Activated CD4-positive, alpha-beta T cell treated with anti-CD3 and anti-CD28 coated beads for 1 hour (primary cell): Measurements from ENCODE around the gene OR5H14.
"Not testable (repeated sequence)": the region's sequence is repeated elsewhere in the genome, so short reads cannot be mapped to it uniquely, and the experiment has no call there.

Experiments used
- DNase-seq: peaks from one replicate; pipeline ENCODE4 v3.0.0-alpha.2; 2020

OR5H14 gene

GRCh38 chr3:98147179-98147578, at the start of gene OR5H14:
Gene OR5H14 (plus strand): TSS chr3:98147479. CDS start chr3:98149386, 1,907 bp downstream.
- DNase-seq = no peak

DNA sequence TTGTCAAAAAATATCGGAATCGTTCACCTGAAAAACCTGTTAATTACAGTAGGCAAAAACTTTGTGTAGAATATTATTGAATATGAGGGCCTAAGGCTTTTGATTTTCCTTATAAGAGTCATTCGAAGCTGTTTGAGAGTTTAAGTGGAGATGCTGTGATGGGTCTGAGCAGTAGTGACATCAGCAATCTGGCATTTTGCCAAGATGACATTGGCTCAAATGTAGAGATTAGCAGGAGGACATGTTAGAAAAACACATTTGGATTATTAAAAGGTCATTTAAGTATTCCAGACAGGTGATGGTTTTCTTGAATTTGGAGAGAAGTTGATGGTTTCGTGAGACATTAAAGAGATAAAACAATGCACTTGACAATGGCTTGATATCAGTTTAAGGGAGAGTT, 47.4 kb upstream of the OR5H14 start:
- DNase-seq = no peak

GRCh38 chr3:98108162-98108561, 39.1 kb upstream of the OR5H14 start:
- DNase-seq = no peak

GRCh38 chr3:98109807-98110549, 37.3 kb upstream of the OR5H14 start:
- DNase-seq = no peak

- DNase-seq = no peak
Measured at GRCh38 chr3:98110550-98110908, 36.8 kb upstream of the OR5H14 start.

DNA sequence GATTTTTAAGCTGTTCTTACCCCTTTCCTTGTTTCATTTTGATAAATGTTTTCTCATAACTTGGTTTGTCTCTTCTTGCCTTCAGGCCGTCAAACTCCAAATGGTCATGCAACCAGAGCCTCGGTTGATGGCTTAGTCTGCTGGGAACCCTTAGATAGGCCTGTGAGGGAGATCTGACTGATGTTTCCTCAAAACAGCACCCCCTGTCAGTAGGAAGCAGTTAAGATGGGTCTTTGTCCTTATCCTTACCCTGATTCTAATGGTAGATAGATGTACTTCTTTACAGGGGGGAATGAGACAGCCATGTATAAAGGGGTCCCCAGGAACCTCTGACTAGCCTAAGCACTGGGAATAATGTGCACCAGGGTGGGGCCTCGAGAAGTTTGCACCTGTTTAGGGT, 33.0 kb upstream of the OR5H14 start:
- DNase-seq = no peak

- no peak for DNase-seq
Measured at GRCh38 chr3:98115717-98116116, 31.6 kb upstream of the OR5H14 start.

- DNase-seq = no peak
Measured at GRCh38 chr3:98130421-98130820, 16.9 kb upstream of the OR5H14 start, which contains the start of gene OR5H1. Gene OR5H1 (plus strand): TSS chr3:98130721. CDS start chr3:98132698, 1,977 bp downstream.

GRCh38 chr3:98136631-98137030, 10.6 kb upstream of the OR5H14 start:
- no peak for DNase-seq

DNA sequence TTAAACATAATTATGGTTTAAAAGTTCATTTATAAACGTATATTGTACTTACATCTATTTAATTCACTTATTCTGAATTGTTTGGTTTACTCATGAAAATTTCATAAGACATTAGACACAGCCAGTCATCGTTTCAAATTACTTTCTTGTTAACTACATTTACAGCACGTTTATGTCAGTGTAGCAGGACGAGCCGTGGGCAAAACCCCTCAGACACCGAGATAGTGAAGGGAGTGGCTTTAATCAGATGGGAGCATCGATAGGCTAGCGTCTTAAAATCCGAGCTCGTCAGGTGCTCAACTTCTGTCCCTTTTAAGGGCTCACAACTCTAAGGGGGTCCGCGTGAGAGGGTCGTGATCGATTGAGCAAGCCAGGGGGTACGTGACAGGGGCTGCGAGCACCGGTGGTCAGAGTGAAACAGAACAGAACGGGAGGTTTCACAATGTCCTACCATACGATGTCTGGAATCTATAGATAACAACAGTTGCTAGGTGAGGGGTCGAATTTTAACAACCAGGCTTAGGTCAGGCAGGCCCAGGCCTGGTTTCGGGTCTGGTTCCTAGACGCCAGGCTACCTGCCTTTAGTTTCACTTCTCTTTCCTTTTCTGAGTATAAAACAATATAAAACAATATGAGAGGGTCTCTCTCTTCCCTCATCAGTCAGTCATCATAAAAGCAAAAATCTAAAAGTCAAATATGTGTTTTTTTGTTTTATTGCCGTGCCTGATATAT, 9.3 kb upstream of the OR5H14 start:
- not testable (repeated sequence) for DNase-seq

- no peak for DNase-seq
Measured at GRCh38 chr3:98140531-98140930, 6.7 kb upstream of the OR5H14 start.

DNA sequence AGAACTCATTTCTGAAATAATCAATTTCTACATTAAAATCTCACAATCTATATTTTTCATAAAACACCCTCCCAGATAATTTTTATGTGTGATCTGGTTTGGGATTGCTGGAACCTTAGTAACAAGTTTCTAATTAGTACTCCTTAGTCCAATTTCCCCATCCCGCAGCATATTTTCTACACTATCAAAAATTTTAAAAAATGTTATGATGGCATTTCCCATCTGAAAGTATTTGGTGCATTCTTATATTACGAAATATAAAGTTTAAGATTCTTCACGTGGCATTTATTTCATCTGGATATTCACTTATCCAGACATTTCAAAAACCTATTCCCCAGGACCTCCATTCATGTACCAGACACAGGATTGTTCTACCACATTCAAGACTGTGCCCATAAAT, 1.5 kb downstream of the OR5H14 start:
- no peak for DNase-seq

- not testable (repeated sequence) for DNase-seq
Measured at GRCh38 chr3:98149456-98149855, 2.2 kb downstream of the OR5H14 start.

DNA sequence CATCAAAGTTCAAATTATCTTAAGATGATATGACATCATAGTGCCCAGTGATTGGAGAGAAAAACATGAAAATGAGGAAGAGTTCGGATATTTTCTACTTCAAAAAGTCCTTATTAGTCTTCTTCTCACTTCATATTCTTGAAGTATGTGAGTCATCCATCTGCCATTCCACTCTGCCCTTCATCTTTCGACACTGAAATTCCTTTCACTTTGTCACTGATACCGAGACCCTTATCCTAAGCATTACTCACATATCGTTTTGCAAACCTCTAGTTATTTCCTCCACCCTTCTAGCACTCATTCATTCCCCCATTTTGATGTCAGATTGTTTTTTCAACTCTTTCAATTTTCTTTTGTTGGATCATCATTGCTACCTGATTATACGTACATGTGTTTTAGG, 4.0 kb downstream of the OR5H14 start:
- no peak for DNase-seq

- DNase-seq = no peak
Measured at GRCh38 chr3:98166396-98166795, 19.1 kb downstream of the OR5H14 start, which contains the start of gene OR5H15. Gene OR5H15 (plus strand): TSS chr3:98166696. CDS start chr3:98168700, 2,004 bp downstream.

GRCh38 chr3:98171071-98171470, 23.8 kb downstream of the OR5H14 start:
- DNase-seq = no peak

DNA sequence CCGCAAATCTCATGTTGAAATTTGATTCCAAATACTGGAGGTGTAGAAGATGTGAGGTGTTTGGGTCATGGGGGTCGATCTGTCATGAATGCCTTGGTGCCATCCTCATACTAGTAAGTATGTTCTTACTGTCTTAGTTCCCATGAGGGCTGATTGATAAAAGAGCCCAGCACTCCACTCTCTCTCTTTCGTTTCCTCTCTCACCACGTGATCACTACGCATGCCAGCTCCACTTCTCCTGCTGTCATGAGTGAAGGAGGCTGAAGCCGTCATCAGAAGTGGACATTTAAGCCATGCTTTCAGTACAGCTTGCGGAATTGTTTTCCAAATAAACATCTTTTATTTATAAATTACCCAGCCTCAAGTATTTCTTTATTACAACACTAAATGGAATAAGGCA, 25.3 kb downstream of the OR5H14 start:
- DNase-seq = no peak

DNA sequence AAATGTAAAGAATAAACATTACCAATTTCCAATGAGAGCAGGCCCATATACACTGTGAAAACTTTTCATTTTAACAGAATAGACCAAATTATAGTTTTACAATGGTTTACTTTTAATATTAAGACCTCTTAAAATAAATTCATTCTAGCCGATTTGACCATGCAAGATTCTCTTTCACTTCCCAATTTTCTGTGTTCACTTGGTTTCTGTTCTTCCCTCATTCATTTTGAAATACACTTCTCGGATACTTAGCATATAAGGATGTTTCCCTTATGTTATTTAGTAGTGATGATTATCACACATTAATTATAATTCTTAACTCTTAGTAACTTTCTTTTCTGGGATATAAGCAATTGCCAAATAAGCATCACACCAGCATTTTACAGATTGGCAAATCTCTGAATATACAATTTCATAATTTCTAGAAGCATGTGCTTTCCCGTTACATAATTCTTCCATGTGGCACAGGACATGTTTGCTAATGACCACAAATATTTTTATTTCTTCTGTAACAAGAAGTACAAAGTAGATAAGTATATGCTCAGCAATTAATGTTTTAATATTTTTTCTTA, 33.1 kb downstream of the OR5H14 start:
- no peak for DNase-seq

DNA sequence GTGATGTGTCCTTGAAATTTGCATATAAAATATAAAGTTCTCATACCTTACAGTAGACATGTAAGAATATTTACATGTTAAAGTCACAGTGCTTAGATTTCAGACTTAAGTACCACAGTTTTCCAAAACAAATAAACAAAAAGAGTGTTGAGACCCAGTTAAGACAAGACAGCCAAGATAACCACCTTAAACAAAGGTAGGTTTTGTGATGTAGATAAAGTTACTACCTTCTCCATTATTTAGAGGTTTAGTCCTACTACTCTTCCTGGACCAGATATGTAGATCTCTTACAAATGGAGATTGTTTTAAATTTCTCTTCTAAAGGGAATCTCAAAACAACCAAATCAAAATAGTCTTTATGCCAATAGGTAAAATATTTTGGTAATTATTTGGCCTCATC, 34.9 kb downstream of the OR5H14 start:
- no peak for DNase-seq

GRCh38 chr3:98185180-98185579, 37.9 kb downstream of the OR5H14 start:
- no peak for DNase-seq

DNA sequence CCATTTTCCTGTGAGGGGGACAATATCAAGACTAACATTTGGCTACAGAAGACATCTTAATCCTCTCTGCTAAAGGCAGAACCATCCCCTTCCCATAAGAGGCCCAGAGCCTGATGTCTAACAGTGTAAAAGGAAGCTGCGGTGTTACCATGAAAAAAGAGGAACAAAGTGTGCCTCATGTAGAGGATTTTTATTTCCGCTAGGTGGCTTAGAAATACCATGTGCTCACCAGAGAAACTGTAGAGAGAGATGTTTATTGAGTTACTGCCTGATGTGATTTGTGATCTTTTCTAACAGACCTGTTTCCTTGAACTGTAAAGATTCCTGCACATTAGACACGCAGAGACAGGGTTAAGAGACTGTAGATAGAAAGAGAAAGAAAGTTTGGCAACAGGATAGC, 41.3 kb downstream of the OR5H14 start:
- DNase-seq = no peak

- not testable (repeated sequence) for DNase-seq
Measured at GRCh38 chr3:98190911-98191310, 43.6 kb downstream of the OR5H14 start.

GRCh38 chr3:98196293-98196692, 49.0 kb downstream of the OR5H14 start:
- not testable (repeated sequence) for DNase-seq

DNA sequence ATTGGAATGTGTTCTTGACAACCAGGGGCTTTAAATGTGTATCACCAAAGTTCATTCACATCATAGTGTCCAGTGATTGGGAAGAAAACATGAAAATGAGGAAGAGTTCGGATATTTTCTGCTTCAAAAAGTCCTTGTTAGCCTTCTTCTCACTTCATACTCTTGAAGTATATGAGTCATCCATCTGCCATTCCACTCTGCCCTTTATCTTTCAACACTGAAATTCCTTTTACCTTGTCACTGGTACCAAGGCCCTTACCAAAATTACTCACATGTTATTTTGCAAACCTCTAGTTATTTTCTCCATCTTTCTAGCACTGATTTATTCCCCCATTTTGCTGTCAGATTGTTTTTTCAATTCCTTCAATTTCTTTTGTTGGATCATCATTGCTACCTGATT, 51.7 kb downstream of the OR5H14 start:
- DNase-seq = no peak
